B cell (primary cell): ENCODE results near the gene FBXL4. TPM values are rescaled to one million over a fixed set of nuclear protein-coding genes. Genes with fewer than 3 reads are reported as not detected.

Experiments used
- ATAC-seq: fragments of 200-7000 bp; cut with Tn5 transposase; one replicate; pipeline ENCODE4 v1.10.0; 2021; ENCODE audit warnings: low read depth, mild to moderate bottlenecking, moderate number of reproducible peaks, moderate library complexity
- CTCF ChIA-PET: fragments of 350-600 bp; sonication (Branson Sonifier 250); formaldehyde crosslinking; loops from one replicate; lab custom pipeline; 2021; ENCODE audit warnings: antibody characterized with exemption, inconsistent platforms; lab: Charles Lee
- POLR2A ChIA-PET: fragments of 350-600 bp; sonication (Branson Sonifier 250); formaldehyde crosslinking; loops from one replicate; lab custom pipeline; 2021; ENCODE audit warnings: antibody characterized with exemption; lab: Charles Lee
- DNase-seq: peaks from one replicate; pipeline ENCODE4 v3.0.0; 2013
- H2AFZ ChIP-seq: 2 replicates; pipeline ENCODE4 v1.6.1; 2012; ENCODE audit warnings: mild to moderate bottlenecking, low read depth, low read length; ENCODE audit not compliant: insufficient read depth, poor library complexity, severe bottlenecking
- H3K27ac ChIP-seq, 2 donors: 1 replicate in 1 of 2; 2 replicates in 1 of 2; pipeline ENCODE4 v1.5.1; 2012 to 2013; ENCODE audit warnings: low read length in 2 of 2, mild to moderate bottlenecking in 2 of 2, moderate library complexity in 1 of 2
- H3K27me3 ChIP-seq, 4 experiments: fragments of 200-600 bp in 1 of 4; sonication (generic) in 1 of 4; replicated peaks in 1 of 4; 1 replicate in 2 of 4; 2 replicates in 2 of 4; pipeline versions ENCODE4 v1.6.1 to v1.7.0; 2013 to 2016; ENCODE audit warnings: low read length in 3 of 4, mild to moderate bottlenecking in 2 of 4, mixed read lengths in 1 of 4, moderate library complexity in 1 of 4; ENCODE audit not compliant: insufficient read depth in 4 of 4, control insufficient read depth in 3 of 4; ENCODE audit errors: control extremely low read depth in 1 of 4
- H3K36me3 ChIP-seq, 2 experiments: replicated peaks in 1 of 2; 1 replicate in 1 of 2; 2 replicates in 1 of 2; pipeline versions ENCODE4 v1.6.1 to v1.7.1; 2013; ENCODE audit warnings: low read length in 1 of 2; ENCODE audit not compliant: insufficient read depth in 2 of 2, control insufficient read depth in 1 of 2; ENCODE audit errors: control extremely low read depth in 1 of 2, extremely low read depth in 1 of 2
- H3K4me1 ChIP-seq, 2 donors: fragments of 200-600 bp in 1 of 2; sonication (generic) in 1 of 2; 1 replicate in 1 of 2; 2 replicates in 1 of 2; pipeline versions ENCODE4 v1.5.1 to v1.6.1; 2013 to 2017; ENCODE audit warnings: low read length in 2 of 2; ENCODE audit not compliant: control insufficient read depth in 2 of 2, insufficient read depth in 2 of 2
- H3K4me2 ChIP-seq: replicated peaks from 2 replicates; pipeline ENCODE3; 2012; ENCODE audit warnings: mild to moderate bottlenecking, low read depth, low read length; ENCODE audit not compliant: poor library complexity, severe bottlenecking
- H3K4me3 ChIP-seq, 5 experiments: fragments of 200-600 bp in 1 of 5; sonication (generic) in 1 of 5; 1 replicate in 3 of 5; 2 replicates in 2 of 5; pipeline versions ENCODE4 v1.5.1 to v1.7.0; 2011 to 2016; ENCODE audit warnings: low read length in 4 of 5, mild to moderate bottlenecking in 4 of 5, low read depth in 2 of 5, control low read depth in 1 of 5, moderate library complexity in 1 of 5; ENCODE audit not compliant: insufficient read depth in 1 of 5; ENCODE audit errors: control extremely low read depth in 1 of 5, extremely low read depth in 1 of 5
- H3K79me2 ChIP-seq: fragments of 200-600 bp; sonication (generic); one replicate; pipeline ENCODE4 v1.6.0; 2016; ENCODE audit warnings: low read length; ENCODE audit not compliant: control insufficient read depth, insufficient read depth
- H3K9ac ChIP-seq: fragments of 200-600 bp; sonication (generic); 2 replicates; pipeline ENCODE4 v1.6.1; 2017; ENCODE audit warnings: mild to moderate bottlenecking, low read length, moderate library complexity
- H3K9me3 ChIP-seq, 3 donors: one replicate each; pipeline versions ENCODE4 v1.6.1 to v1.7.1; 2013; ENCODE audit warnings: low read length in 2 of 3; ENCODE audit not compliant: control insufficient read depth in 2 of 3, insufficient read depth in 1 of 3; ENCODE audit errors: control extremely low read depth in 1 of 3
- H4K20me1 ChIP-seq: 2 replicates; pipeline ENCODE4 v1.6.0; 2012; ENCODE audit warnings: mild to moderate bottlenecking, low read length; ENCODE audit not compliant: insufficient read depth, control insufficient read depth, poor library complexity, severe bottlenecking
- H3K27ac Mint-ChIP-seq: one replicate; pipeline ENCODE4 v1.8.0; 2021; ENCODE audit warnings: mixed read lengths
- H3K27me3 Mint-ChIP-seq: one replicate; pipeline ENCODE4 v1.8.0; 2021; ENCODE audit warnings: mixed read lengths
- H3K4me1 Mint-ChIP-seq: one replicate; pipeline ENCODE4 v1.8.0; 2021; ENCODE audit warnings: mixed read lengths
- H3K4me3 Mint-ChIP-seq: one replicate; pipeline ENCODE4 v1.8.0; 2021; ENCODE audit warnings: mixed read lengths
- H3K9me3 Mint-ChIP-seq: one replicate; pipeline ENCODE4 v1.8.0; 2022; ENCODE audit warnings: mixed read lengths; ENCODE audit not compliant: insufficient read depth
- EZH2 ChIP-seq: IDR thresholded peaks from 2 replicates; pipeline ENCODE4 v1.6.1; 2012; ENCODE audit warnings: borderline replicate concordance, low read depth, mild to moderate bottlenecking, moderate library complexity, low read length; ENCODE audit not compliant: insufficient read depth, poor library complexity, severe bottlenecking
- WGBS: methylation state at CpG from one replicate; pipeline ENCODE4 v1.1.5; 2013; ENCODE audit warnings: missing lambda C conversion rate; ENCODE audit not compliant: insufficient coverage; 5-methylcytosine and 5-hydroxymethylcytosine counted together
- intact Hi-C: fragments of 100-400 bp; cut with micrococcal nuclease; formaldehyde crosslinking; loops from one replicate; pipeline ENCODE4 v1.10.0; 2022
- polyA plus RNA-seq: library from polyadenylated mRNA; depleted of rRNA; stranded (reverse); fragments of >200 nt; gene quantifications from 2 replicates; pipeline ENCODE4 v1.2.3, GENCODE V29; 2012
- total RNA-seq, 2 donors: library from RNA; stranded (reverse); fragments of 120-200 nt in 1 of 2; gene quantifications; 1 replicate in 1 of 2; 2 replicates in 1 of 2; pipeline versions ENCODE4 v1.2.3 to v1.2.4, GENCODE V29; 2013 to 2022
- TF ChIP-seq, protein P1 (sequence below): fragments of 200-600 bp; IDR thresholded peaks from one replicate; pipeline ENCODE4 v1.8.0; 2022; ENCODE audit warnings: antibody characterized with exemption, mild to moderate bottlenecking

The FBXL4 gene
- total and polyA plus RNA-seq, 2 donors (not counting 1 experiment from before 2014, with no cell fraction given): 9.2 to 22.0 TPM

DNA sequence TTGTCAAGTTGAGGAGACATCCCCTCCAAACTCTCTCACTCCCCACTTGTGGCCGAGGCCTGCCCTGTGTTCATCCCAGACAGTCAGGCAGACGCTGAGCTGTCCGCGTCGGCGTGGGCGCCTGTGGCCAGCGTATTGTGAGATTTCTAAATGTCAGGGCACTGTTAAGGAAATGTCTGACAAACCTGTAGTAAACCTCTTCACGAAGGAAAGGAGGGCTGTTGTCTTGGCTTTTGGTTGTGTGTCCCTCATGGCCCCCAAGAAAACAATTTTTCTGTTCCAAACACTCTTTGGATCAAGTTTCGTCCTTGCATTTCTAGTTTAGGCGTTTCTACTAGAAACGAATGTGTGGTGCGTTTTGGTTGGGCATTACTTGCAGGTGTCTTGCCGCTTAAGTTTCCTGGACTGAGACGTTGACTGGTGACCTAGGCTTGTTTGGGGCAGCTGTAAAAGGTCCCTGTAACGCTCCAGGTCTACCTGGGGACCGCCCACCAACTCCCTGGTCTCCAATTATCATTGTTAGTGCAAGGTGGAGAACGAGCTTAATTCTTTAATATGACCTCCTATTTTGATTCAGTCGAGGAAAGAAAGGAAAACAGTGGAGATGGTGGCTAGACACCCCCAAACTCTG is 122.0 kb downstream of the FBXL4 start:
- no peak overlapping the region for H3K27ac ChIP-seq
- peak; percentile 13 for DNase-seq
- H3K4me3 Mint-ChIP-seq: no peak overlapping the region
- H3K9ac ChIP-seq: no peak overlapping the region
- no peaks in the 10 kb centered on the region for H3K36me3 ChIP-seq
- CTCF ChIA-PET: no interaction called here
- H3K4me3 ChIP-seq: no peak overlapping the region
- H3K27ac Mint-ChIP-seq: no peak overlapping the region
- POLR2A ChIA-PET: no interaction called here
- H2AFZ ChIP-seq: no peak overlapping the region
- intact Hi-C loops: loop anchor here (5.0 kb wide), 1 partner anchor 787 kb away; no protein-coding TSS in a partner anchor
- H3K4me1 Mint-ChIP-seq: peaks cover 24% of the 10 kb centered on the region
- WGBS: 9% methylated on average over 15 of the region's 19 CpGs
- peaks cover 5 to 90% (median 76%) of the 10 kb centered on the region in 4 experiments for H3K27me3 ChIP-seq
- no peak for ATAC-seq
- no peaks in the 10 kb centered on the region for H4K20me1 ChIP-seq
- no peak for TF ChIP-seq EZH2
- TF ChIP-seq, protein P1, sequence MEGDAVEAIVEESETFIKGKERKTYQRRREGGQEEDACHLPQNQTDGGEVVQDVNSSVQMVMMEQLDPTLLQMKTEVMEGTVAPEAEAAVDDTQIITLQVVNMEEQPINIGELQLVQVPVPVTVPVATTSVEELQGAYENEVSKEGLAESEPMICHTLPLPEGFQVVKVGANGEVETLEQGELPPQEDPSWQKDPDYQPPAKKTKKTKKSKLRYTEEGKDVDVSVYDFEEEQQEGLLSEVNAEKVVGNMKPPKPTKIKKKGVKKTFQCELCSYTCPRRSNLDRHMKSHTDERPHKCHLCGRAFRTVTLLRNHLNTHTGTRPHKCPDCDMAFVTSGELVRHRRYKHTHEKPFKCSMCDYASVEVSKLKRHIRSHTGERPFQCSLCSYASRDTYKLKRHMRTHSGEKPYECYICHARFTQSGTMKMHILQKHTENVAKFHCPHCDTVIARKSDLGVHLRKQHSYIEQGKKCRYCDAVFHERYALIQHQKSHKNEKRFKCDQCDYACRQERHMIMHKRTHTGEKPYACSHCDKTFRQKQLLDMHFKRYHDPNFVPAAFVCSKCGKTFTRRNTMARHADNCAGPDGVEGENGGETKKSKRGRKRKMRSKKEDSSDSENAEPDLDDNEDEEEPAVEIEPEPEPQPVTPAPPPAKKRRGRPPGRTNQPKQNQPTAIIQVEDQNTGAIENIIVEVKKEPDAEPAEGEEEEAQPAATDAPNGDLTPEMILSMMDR: no peak
- H3K79me2 ChIP-seq: no peaks in the 10 kb centered on the region
- H3K27me3 Mint-ChIP-seq: peaks cover 77% of the 10 kb centered on the region
- H3K9me3 ChIP-seq: peaks cover 0 to 35% (median 0%) of the 10 kb centered on the region in 3 donors
- no peak overlapping the region for H3K4me2 ChIP-seq
- H3K9me3 Mint-ChIP-seq: no peaks in the 10 kb centered on the region
- H3K4me1 ChIP-seq: peaks cover 14 to 37% of the 10 kb centered on the region in 2 donors

DNA sequence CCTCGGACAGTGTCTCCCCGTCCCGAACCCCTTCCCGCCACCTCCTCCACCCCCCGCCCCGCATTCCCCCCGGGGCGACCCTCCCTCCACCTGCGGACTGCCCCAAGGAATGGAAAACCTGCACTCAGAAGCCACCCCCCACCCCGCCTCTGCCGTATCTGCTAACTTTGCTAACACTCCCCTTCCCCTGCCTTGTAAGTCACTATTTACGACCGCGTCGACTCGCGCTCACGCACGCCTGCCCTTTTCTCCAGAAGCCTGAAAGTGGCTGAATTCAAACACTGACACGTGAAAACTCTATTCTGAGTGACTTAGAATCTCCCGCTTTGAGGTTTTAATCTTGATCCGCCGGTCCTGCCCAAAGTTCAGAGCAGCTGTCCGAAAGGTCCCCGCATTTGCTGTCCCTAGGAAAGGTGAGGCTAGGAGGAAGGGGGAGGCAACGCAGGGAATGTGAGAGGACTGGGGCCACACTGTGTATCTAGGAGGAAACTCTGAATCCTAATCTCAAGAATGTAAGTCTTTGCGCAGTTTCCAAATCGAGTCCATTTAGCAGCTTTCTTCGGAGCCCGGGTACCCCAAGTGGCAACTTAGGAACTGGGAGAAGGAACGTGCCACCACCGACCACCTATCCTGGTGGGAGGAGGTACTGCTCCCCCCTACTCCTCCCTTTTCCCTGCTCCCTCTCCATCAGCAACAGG is 122.7 kb downstream of the FBXL4 start:
- Histone ChIP-seq H3K9me3 (peaks cover 0 to 35% (median 0%) of the 10 kb centered on the region in 3 donors), H2AFZ (no peak overlapping the region), H4K20me1 (no peaks in the 10 kb centered on the region), H3K79me2 (no peaks in the 10 kb centered on the region), H3K4me2 (peak overlapping the region; percentile 21), H3K36me3 (no peaks in the 10 kb centered on the region), H3K4me3 (no peak overlapping the region), H3K27me3 (peaks cover 5 to 83% (median 69%) of the 10 kb centered on the region in 4 experiments), H3K9ac (no peak overlapping the region), H3K4me1 (peaks cover 14 to 35% of the 10 kb centered on the region in 2 donors), H3K27ac (no peak overlapping the region)
- Mint-ChIP-seq H3K4me3 (peak overlapping the region; percentile 40), H3K4me1 (peaks cover 23% of the 10 kb centered on the region), H3K27ac (no peak overlapping the region), H3K27me3 (peaks cover 78% of the 10 kb centered on the region), H3K9me3 (no peaks in the 10 kb centered on the region)
- CTCF ChIA-PET: no interaction called here
- POLR2A ChIA-PET: no interaction called here
- TF ChIP-seq, protein P1: no peak
- no peak for TF ChIP-seq EZH2
- ATAC-seq (no peak), DNase-seq (peak; percentile 29)
- 9% methylated on average over 24 of the region's 32 CpGs for WGBS
- intact Hi-C loops: loop anchor here (5.0 kb wide), 1 partner anchor 787 kb away; no protein-coding TSS in a partner anchor
